CD14-positive monocyte (primary cell): ENCODE results near the gene ULBP3. TPM values are rescaled to one million over a fixed set of nuclear protein-coding genes. Genes with fewer than 3 reads are reported as not detected.

ENCODE experiments used
- DNase-seq, 3 donors: peaks; one replicate each; pipeline ENCODE4 v3.0.0-alpha.2; 2011 to 2022
- H2AFZ ChIP-seq: 2 replicates; pipeline ENCODE4 v1.6.0; 2012; ENCODE audit warnings: mild to moderate bottlenecking, low read depth, low read length, inconsistent platforms; ENCODE audit not compliant: insufficient read depth, poor library complexity, severe bottlenecking
- H3K27ac ChIP-seq, 2 donors: 1 replicate in 1 of 2; 2 replicates in 1 of 2; pipeline ENCODE4 v1.5.1; 2012 to 2013; ENCODE audit warnings: low read length in 2 of 2, control low read depth in 1 of 2, inconsistent platforms in 1 of 2, low read depth in 1 of 2, mild to moderate bottlenecking in 1 of 2
- H3K27me3 ChIP-seq, 2 donors: one replicate each; pipeline versions ENCODE4 v1.6.0 to v1.6.1; 2011 to 2013; ENCODE audit warnings: low read length in 2 of 2; ENCODE audit not compliant: control insufficient read depth in 2 of 2, insufficient read depth in 2 of 2
- H3K36me3 ChIP-seq, 2 donors: replicated peaks in 1 of 2; 1 replicate in 1 of 2; 2 replicates in 1 of 2; pipeline versions ENCODE4 v1.5.1 to v1.6.1; 2012 to 2013; ENCODE audit warnings: low read length in 2 of 2, control low read depth in 1 of 2, inconsistent platforms in 1 of 2, mild to moderate bottlenecking in 1 of 2; ENCODE audit not compliant: insufficient read depth in 2 of 2, control insufficient read depth in 1 of 2
- H3K4me1 ChIP-seq, 2 donors: 1 replicate in 1 of 2; 2 replicates in 1 of 2; pipeline versions ENCODE4 v1.5.1 to v1.6.1; 2012 to 2013; ENCODE audit warnings: low read length in 2 of 2, control low read depth in 1 of 2, inconsistent platforms in 1 of 2, mild to moderate bottlenecking in 1 of 2, moderate library complexity in 1 of 2; ENCODE audit not compliant: insufficient read depth in 2 of 2, control insufficient read depth in 1 of 2
- H3K4me2 ChIP-seq: replicated peaks from 2 replicates; pipeline ENCODE3; 2012; ENCODE audit warnings: low read length, moderate library complexity, mild to moderate bottlenecking; ENCODE audit not compliant: poor library complexity, severe bottlenecking; ENCODE audit errors: extremely low read depth
- H3K4me3 ChIP-seq, 3 experiments: fragments of 200-600 bp in 1 of 3; sonication (generic) in 1 of 3; replicated peaks in 1 of 3; 1 replicate in 2 of 3; 2 replicates in 1 of 3; pipeline ENCODE4 v1.5.1; 2011 to 2013; ENCODE audit warnings: low read length in 3 of 3, mild to moderate bottlenecking in 3 of 3, control low read depth in 2 of 3, low read depth in 2 of 3, inconsistent platforms in 1 of 3, moderate library complexity in 1 of 3
- H3K79me2 ChIP-seq: 2 replicates; pipeline ENCODE4 v1.6.0; 2012; ENCODE audit warnings: mild to moderate bottlenecking, control low read depth, inconsistent platforms, low read length, moderate library complexity; ENCODE audit not compliant: insufficient read depth
- H3K9ac ChIP-seq: 2 replicates; pipeline ENCODE4 v1.6.0; 2017; ENCODE audit warnings: low read length, mild to moderate bottlenecking; ENCODE audit not compliant: insufficient read depth, poor library complexity, severe bottlenecking
- H3K9me3 ChIP-seq, 2 donors: replicated peaks in 1 of 2; 1 replicate in 1 of 2; 2 replicates in 1 of 2; pipeline versions ENCODE4 v1.5.1 to v1.6.1; 2012 to 2013; ENCODE audit warnings: low read length in 2 of 2, control low read depth in 1 of 2; ENCODE audit not compliant: control insufficient read depth in 1 of 2, insufficient read depth in 1 of 2
- H4K20me1 ChIP-seq: 2 replicates; pipeline ENCODE4 v1.6.0; 2012; ENCODE audit warnings: mild to moderate bottlenecking, low read length, control low read depth, moderate library complexity; ENCODE audit not compliant: insufficient read depth
- H3K27ac Mint-ChIP-seq, 7 donors: one replicate each; pipeline ENCODE4 v1.8.0; 2020; ENCODE audit warnings: mild to moderate bottlenecking in 7 of 7, mixed read lengths in 7 of 7, moderate library complexity in 6 of 7, inconsistent platforms in 2 of 7
- H3K27me3 Mint-ChIP-seq, 3 donors: one replicate each; pipeline ENCODE4 v1.8.0; 2021 to 2022; ENCODE audit warnings: low read depth in 3 of 3, mild to moderate bottlenecking in 3 of 3, mixed read lengths in 3 of 3, moderate library complexity in 3 of 3, inconsistent platforms in 1 of 3
- H3K36me3 Mint-ChIP-seq, 2 donors: one replicate each; pipeline ENCODE4 v1.8.0; 2020; ENCODE audit warnings: mixed read lengths in 2 of 2, inconsistent platforms in 1 of 2, mild to moderate bottlenecking in 1 of 2
- H3K4me1 Mint-ChIP-seq: one replicate; pipeline ENCODE4 v1.8.0; 2020; ENCODE audit warnings: mild to moderate bottlenecking, mixed read lengths
- H3K4me3 Mint-ChIP-seq, 2 donors: one replicate each; pipeline ENCODE4 v1.8.0; 2020; ENCODE audit warnings: mild to moderate bottlenecking in 2 of 2, mixed read lengths in 2 of 2, moderate library complexity in 1 of 2
- H3K9me3 Mint-ChIP-seq, 7 donors: one replicate each; pipeline ENCODE4 v1.8.0; 2020 to 2022; ENCODE audit warnings: mixed read lengths in 7 of 7, mild to moderate bottlenecking in 6 of 7, moderate library complexity in 6 of 7, inconsistent platforms in 2 of 7
- CTCF ChIP-seq: fragments of 200-600 bp; IDR thresholded peaks from one replicate; pipeline ENCODE4 v1.8.0; 2022; ENCODE audit warnings: antibody characterized with exemption, mild to moderate bottlenecking
- WGBS: methylation state at CpG from one replicate; pipeline ENCODE4 v1.1.5; 2013; ENCODE audit warnings: missing lambda C conversion rate; ENCODE audit not compliant: insufficient coverage; 5-methylcytosine and 5-hydroxymethylcytosine counted together
- intact Hi-C, 2 donors: fragments of 100-400 bp; cut with micrococcal nuclease; formaldehyde crosslinking; loops; one replicate each; pipeline versions ENCODE4 v1.15.0 to v1.15.1; 2023
- polyA plus RNA-seq, 3 donors: library from polyadenylated mRNA; depleted of rRNA in 1 of 3; unstranded in 2 of 3; stranded (reverse) in 1 of 3; fragments of 300-500 nt in 2 of 3; fragments of >200 nt in 1 of 3; fragmentation: Illumina TruSeq in 2 of 3; gene quantifications; 1 replicate in 2 of 3; 2 replicates in 1 of 3; pipeline ENCODE4 v1.2.3, GENCODE V29; 2012 to 2021

The ULBP3 gene
- polyA plus RNA-seq, 3 donors, result 0.08 TPM; not detected in 2

GRCh38 chr6:150098155-150098554, 29.2 kb upstream of the ULBP3 start:
- H3K4me1 ChIP-seq, result no peaks in the 10 kb centered on the region
- no peak overlapping the region for H3K27ac ChIP-seq
- H2AFZ ChIP-seq, result no peak overlapping the region
- no peak for DNase-seq
- no peak for TF ChIP-seq CTCF
- H4K20me1 ChIP-seq, result no peaks in the 10 kb centered on the region
- H3K9me3 ChIP-seq, result no peaks in the 10 kb centered on the region
- H3K79me2 ChIP-seq, result no peaks in the 10 kb centered on the region
- no peak overlapping the region for H3K4me3 ChIP-seq
- WGBS, result 79% methylated on average over 8 of the region's 10 CpGs
- H3K4me1 Mint-ChIP-seq, result no peaks in the 10 kb centered on the region
- H3K36me3 Mint-ChIP-seq, result no peaks in the 10 kb centered on the region
- no peak overlapping the region for H3K4me2 ChIP-seq
- H3K36me3 ChIP-seq, result no peaks in the 10 kb centered on the region
- H3K27ac Mint-ChIP-seq, result no peak overlapping the region
- H3K27me3 ChIP-seq, result no peaks in the 10 kb centered on the region
- intact Hi-C loops, result no loop called here
- no peak overlapping the region for H3K4me3 Mint-ChIP-seq
- H3K9me3 Mint-ChIP-seq, result peaks cover 0 to 6% (median 0%) of the 10 kb centered on the region in 7 donors
- H3K9ac ChIP-seq, result no peak overlapping the region
- H3K27me3 Mint-ChIP-seq, result peaks cover 8 to 12% (median 11%) of the 10 kb centered on the region in 3 donors

GRCh38 chr6:150093397-150093796, 24.5 kb upstream of the ULBP3 start:
- no peak overlapping the region for H3K4me2 ChIP-seq
- TF ChIP-seq CTCF, result no peak
- Mint-ChIP-seq H3K27ac (peak overlapping the region in 1 of 7 donors; percentile 67), H3K9me3 (no peaks in the 10 kb centered on the region), H3K36me3 (no peaks in the 10 kb centered on the region), H3K4me3 (no peak overlapping the region), H3K4me1 (no peaks in the 10 kb centered on the region), H3K27me3 (peaks cover 9 to 12% (median 12%) of the 10 kb centered on the region in 3 donors)
- H3K36me3 ChIP-seq, result no peaks in the 10 kb centered on the region
- no peak for DNase-seq
- no peak overlapping the region for H2AFZ ChIP-seq
- no peaks in the 10 kb centered on the region for H3K4me1 ChIP-seq
- intact Hi-C loops, result no loop called here
- no peaks in the 10 kb centered on the region for H3K27me3 ChIP-seq
- no peaks in the 10 kb centered on the region for H3K79me2 ChIP-seq
- H3K9ac ChIP-seq, result no peak overlapping the region
- H3K4me3 ChIP-seq, result no peak overlapping the region
- no peaks in the 10 kb centered on the region for H3K9me3 ChIP-seq
- WGBS, result 94% methylated on average over 6 of the region's 6 CpGs
- no peaks in the 10 kb centered on the region for H4K20me1 ChIP-seq
- no peak overlapping the region for H3K27ac ChIP-seq
